Astrocyte of the cerebellum (primary cell): ENCODE data around the gene ACTL7A.
"Not testable (repeated sequence)": the region's sequence is repeated elsewhere in the genome, so short reads cannot be mapped to it uniquely, and the experiment has no call there.

Source experiments
- DNase-seq: peaks from one replicate; pipeline ENCODE4 v3.0.0-alpha.2; 2011; ENCODE audit warnings: low read depth
- H3K4me3 ChIP-seq: 2 replicates; pipeline ENCODE4 v1.5.1; 2011; ENCODE audit warnings: mild to moderate bottlenecking, low read depth, low read length, moderate library complexity
- CTCF ChIP-seq: IDR thresholded peaks from 2 replicates; pipeline ENCODE4 v1.5.1; 2012; ENCODE audit warnings: low read length, low read depth, moderate library complexity, mild to moderate bottlenecking; ENCODE audit errors: missing control alignments
- in situ Hi-C: cut with HindIII; loops from 2 replicates; pipeline ENCODE4 v1.10.0; 2017; ENCODE audit warnings: low sequenced_read_pairs

ACTL7A gene

GRCh38 chr9:108882052-108882888, 20.2 kb downstream of the ACTL7A start:
- no peak for TF ChIP-seq CTCF
- H3K4me3 ChIP-seq = no peak overlapping the region
- DNase-seq = no peak
- in situ Hi-C loops = no loop called here

GRCh38 chr9:108883085-108883484, 21.0 kb downstream of the ACTL7A start:
- no peak for TF ChIP-seq CTCF
- H3K4me3 ChIP-seq = no peak overlapping the region
- DNase-seq = no peak
- in situ Hi-C loops = no loop called here

GRCh38 chr9:108884701-108885100, 22.6 kb downstream of the ACTL7A start:
- in situ Hi-C loops = no loop called here
- no peak for DNase-seq
- no peak overlapping the region for H3K4me3 ChIP-seq
- no peak for TF ChIP-seq CTCF

GRCh38 chr9:108885643-108886348, 23.7 kb downstream of the ACTL7A start:
- DNase-seq = peak; percentile 50
- no peak overlapping the region for H3K4me3 ChIP-seq
- TF ChIP-seq CTCF = no peak
- in situ Hi-C loops = no loop called here

- H3K4me3 ChIP-seq, DNase-seq, in situ Hi-C loops: not testable (repeated sequence)
These were observed 24.7 kb downstream of the ACTL7A start for GRCh38 chr9:108886594-108887271.

- peak; percentile 38 for DNase-seq
- no peak overlapping the region for H3K4me3 ChIP-seq
- in situ Hi-C loops = no loop called here
- TF ChIP-seq CTCF = peak; percentile 30
These were observed 27.6 kb downstream of the ACTL7A start for GRCh38 chr9:108889649-108890067.
